AG09319 (cell line): ENCODE measurements around the gene NEUROD4.
A peak's percentile ranks its signal among the peaks of the same experiment; 100 is the strongest.

Experiments used
- DNase-seq: peaks from one replicate; pipeline ENCODE4 v3.0.0-alpha.2; 2010; ENCODE audit warnings: low read depth; ENCODE audit errors: extremely low read depth
- TF ChIP-seq, protein P1 (sequence below): IDR thresholded peaks from 2 replicates; pipeline ENCODE4 v1.5.1; 2011; ENCODE audit warnings: low read depth, mild to moderate bottlenecking, inconsistent platforms, low read length, moderate library complexity

The NEUROD4 gene

GRCh38 chr12:54988402-54989054 is 31.2 kb upstream of the NEUROD4 start:
- no peak for DNase-seq
- TF ChIP-seq, protein P1, sequence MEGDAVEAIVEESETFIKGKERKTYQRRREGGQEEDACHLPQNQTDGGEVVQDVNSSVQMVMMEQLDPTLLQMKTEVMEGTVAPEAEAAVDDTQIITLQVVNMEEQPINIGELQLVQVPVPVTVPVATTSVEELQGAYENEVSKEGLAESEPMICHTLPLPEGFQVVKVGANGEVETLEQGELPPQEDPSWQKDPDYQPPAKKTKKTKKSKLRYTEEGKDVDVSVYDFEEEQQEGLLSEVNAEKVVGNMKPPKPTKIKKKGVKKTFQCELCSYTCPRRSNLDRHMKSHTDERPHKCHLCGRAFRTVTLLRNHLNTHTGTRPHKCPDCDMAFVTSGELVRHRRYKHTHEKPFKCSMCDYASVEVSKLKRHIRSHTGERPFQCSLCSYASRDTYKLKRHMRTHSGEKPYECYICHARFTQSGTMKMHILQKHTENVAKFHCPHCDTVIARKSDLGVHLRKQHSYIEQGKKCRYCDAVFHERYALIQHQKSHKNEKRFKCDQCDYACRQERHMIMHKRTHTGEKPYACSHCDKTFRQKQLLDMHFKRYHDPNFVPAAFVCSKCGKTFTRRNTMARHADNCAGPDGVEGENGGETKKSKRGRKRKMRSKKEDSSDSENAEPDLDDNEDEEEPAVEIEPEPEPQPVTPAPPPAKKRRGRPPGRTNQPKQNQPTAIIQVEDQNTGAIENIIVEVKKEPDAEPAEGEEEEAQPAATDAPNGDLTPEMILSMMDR, result no peak

- DNase-seq, result no peak
- TF ChIP-seq, protein P1, result no peak
These were observed 29.9 kb upstream of the NEUROD4 start for GRCh38 chr12:54989829-54990228.

DNA sequence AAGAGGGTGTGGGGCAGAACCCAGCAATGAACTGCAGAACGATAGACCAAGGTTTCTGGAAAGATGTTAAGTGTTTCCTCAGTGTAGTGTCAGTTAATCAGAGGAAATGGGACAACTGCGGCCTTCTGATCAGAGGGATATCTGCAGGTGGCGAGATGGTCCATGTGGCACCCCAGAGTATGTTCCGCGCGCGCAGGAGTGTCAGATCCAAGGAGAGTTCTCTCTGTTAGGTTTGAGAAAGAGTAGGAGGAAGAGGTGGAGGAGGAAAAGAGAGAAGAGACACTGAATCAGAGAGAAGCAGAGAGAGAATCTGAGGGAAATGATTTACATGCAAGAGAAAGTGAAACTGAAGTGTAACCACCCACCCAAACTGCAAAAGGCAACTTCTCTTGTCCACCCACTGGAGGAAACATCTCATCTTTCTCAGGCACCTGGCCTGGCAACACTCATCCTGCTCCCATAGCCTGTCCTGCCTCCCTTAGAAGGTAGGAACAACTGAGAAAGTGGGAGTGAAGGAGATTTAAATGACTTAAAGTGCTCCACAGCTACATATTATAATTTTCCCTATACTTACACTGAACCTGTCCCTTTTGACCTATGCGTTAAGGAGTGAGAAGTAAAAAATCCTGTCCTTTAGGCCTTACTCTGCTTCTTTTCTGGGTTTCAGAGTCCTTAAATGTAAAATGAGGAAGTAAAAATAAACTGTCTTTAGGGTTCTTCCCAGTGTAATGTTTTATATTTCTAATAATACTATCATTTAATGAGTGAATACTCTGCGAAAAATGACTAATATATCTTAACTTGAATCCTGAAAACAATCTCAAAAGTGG is 28.4 kb upstream of the NEUROD4 start:
- no peak for DNase-seq

DNA sequence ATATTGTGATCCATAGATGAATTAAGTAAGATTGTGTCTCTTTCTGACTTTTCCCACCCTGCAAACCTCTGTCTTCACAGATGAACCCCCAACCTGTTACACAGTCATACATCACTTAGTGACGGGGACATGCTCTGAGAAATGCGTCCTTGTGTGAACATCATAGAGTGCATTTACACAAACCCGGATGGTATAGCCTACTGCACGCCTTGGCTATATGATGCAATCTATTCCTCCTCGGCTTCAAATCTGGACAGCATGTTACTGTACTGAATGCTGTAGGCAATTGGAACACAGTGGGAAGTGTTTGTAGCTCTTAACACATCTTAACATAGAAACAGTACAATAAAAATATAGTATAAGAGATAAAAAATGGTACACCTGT is 27.8 kb upstream of the NEUROD4 start:
- no peak for DNase-seq
- TF ChIP-seq, protein P1, result no peak

More for the DNA sequence above, 28.4 kb upstream of the NEUROD4 start:
- TF ChIP-seq, protein P1, result no peak

GRCh38 chr12:54993181-54993835 is 26.5 kb upstream of the NEUROD4 start:
- peak; percentile 20 for DNase-seq
- TF ChIP-seq, protein P1, result peak; percentile 81

- no peak for DNase-seq
- TF ChIP-seq, protein P1, result no peak
These were observed 23.6 kb upstream of the NEUROD4 start for GRCh38 chr12:54996205-54996604.
